Mesendoderm (in vitro differentiated cells): ENCODE results near the gene SRSF6.

ENCODE experiments used
- DNase-seq: peaks from one replicate; pipeline ENCODE4 v3.0.0; 2013
- H2AK5ac ChIP-seq: 2 replicates; pipeline ENCODE4 v1.6.1; 2013; ENCODE audit warnings: low read length, inconsistent platforms
- H2BK120ac ChIP-seq: 2 replicates; pipeline ENCODE4 v1.6.1; 2013; ENCODE audit warnings: low read depth, mild to moderate bottlenecking, low read length, moderate library complexity, mixed read lengths
- H2BK15ac ChIP-seq: replicated peaks from 2 replicates; pipeline ENCODE4 v1.6.1; 2013; ENCODE audit warnings: low read depth, mild to moderate bottlenecking, moderate library complexity
- H2BK5ac ChIP-seq: 2 replicates; pipeline ENCODE4 v1.6.1; 2013; ENCODE audit warnings: low read length, inconsistent platforms
- H3K18ac ChIP-seq: 2 replicates; pipeline ENCODE4 v1.6.1; 2013; ENCODE audit warnings: mild to moderate bottlenecking, low read length, mixed read lengths
- H3K23ac ChIP-seq: one replicate; pipeline ENCODE4 v1.6.1; 2013; ENCODE audit warnings: low read length
- H3K27ac ChIP-seq: 2 replicates; pipeline ENCODE4 v1.5.1; 2013; ENCODE audit warnings: low read depth, mild to moderate bottlenecking, inconsistent platforms, low read length, moderate library complexity
- H3K27me3 ChIP-seq: 2 replicates; pipeline ENCODE4 v1.6.1; 2013; ENCODE audit warnings: low read length, control low read depth, mild to moderate bottlenecking, inconsistent platforms; ENCODE audit not compliant: insufficient read depth, poor library complexity
- H3K36me3 ChIP-seq: 2 replicates; pipeline ENCODE4 v1.6.1; 2013; ENCODE audit warnings: low read length, inconsistent platforms; ENCODE audit not compliant: control insufficient read depth, insufficient read depth
- H3K4ac ChIP-seq: one replicate; pipeline ENCODE4 v1.6.1; 2013; ENCODE audit warnings: low read depth, mild to moderate bottlenecking, low read length, moderate library complexity
- H3K4me1 ChIP-seq: 2 replicates; pipeline ENCODE4 v1.6.1; 2013; ENCODE audit warnings: low read depth, low read length, inconsistent platforms; ENCODE audit not compliant: control insufficient read depth
- H3K4me2 ChIP-seq: 2 replicates; pipeline ENCODE4 v1.6.1; 2013; ENCODE audit warnings: low read length
- H3K4me3 ChIP-seq: 2 replicates; pipeline ENCODE4 v1.5.1; 2013; ENCODE audit warnings: mild to moderate bottlenecking, low read length
- H3K56ac ChIP-seq: one replicate; pipeline ENCODE4 v1.6.1; 2013; ENCODE audit warnings: low read length
- H3K79me1 ChIP-seq: 2 replicates; pipeline ENCODE4 v1.6.1; 2013; ENCODE audit warnings: low read length, inconsistent platforms
- H3K79me2 ChIP-seq: 2 replicates; pipeline ENCODE4 v1.6.1; 2013; ENCODE audit warnings: mild to moderate bottlenecking, low read length; ENCODE audit not compliant: control insufficient read depth, insufficient read depth
- H3K9ac ChIP-seq: 2 replicates; pipeline ENCODE4 v1.6.1; 2013; ENCODE audit warnings: low read length, inconsistent platforms
- H4K5ac ChIP-seq: one replicate; pipeline ENCODE4 v1.6.1; 2013; ENCODE audit warnings: low read length
- H4K8ac ChIP-seq: one replicate; pipeline ENCODE4 v1.6.1; 2013; ENCODE audit warnings: low read depth, mild to moderate bottlenecking, control low read depth, low read length, moderate library complexity
- WGBS: extraction: QIAGEN DNeasy Blood & Tissue Kit; methylation state at CpG from one replicate; pipeline ENCODE4 v1.1.7; 2013; ENCODE audit warnings: low lambda C conversion rate, missing lambda C conversion rate; ENCODE audit not compliant: insufficient coverage; ENCODE audit errors: extremely low coverage; 5-methylcytosine and 5-hydroxymethylcytosine counted together

The SRSF6 gene

DNA sequence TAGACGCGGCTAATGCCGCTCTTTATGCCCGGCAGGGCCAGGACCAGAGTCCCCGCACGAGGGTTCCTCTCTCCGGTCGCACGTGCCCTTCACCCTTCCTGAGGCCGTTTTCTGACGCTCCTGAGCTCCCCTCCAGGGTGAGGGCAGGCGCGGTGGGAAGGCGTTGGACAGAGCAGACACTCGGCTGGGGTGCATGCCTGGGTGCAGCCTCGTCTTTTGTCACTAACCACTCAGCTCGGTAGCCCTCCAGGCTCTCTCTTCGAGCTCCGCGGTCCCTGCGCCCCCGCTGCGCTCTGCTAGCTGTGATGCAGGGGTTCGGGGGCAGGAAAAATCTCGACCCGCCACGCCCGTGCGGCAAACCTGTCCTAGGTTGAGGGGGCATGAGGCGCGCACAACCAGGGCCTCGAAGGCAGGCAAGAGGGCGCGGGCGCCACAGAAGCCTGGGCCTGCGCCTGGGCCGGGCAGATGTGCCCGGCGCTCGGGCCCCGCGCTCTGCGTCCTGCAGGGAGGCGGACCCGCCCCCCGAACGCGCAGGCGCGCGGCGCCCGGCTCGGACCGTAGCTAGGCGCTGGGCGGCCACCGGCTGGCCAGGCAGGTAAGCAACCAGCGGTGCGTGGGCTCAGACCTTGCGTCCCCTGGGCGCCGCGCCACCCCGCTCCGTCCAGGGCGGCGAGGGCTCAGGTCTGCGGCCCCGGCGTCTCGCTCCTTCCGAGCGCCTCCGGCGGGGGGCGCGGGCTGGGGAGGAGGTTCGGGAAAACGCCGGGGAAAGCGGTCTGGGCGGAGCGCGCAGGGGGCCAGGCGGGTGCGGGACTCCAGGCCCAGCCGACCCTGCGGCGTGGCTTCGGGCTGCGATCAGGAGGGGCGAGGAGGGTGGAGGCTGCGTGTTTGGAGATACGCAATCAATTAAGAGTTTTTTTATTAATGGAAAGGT lies 49.7 kb downstream of the SRSF6 start, which contains the start of gene L3MBTL1:
L3MBTL1 (plus strand) TSS at position 548 of the 931 bp plus-strand sequence. CDS start 5,807 bp downstream, outside the sequence.
- H3K4me1 ChIP-seq = peaks cover 5% of the 10 kb centered on the region
- H3K18ac ChIP-seq = peak within 1 kb of the TSS; percentile 33
- peak within 1 kb of the TSS; percentile 58 for H3K4me3 ChIP-seq
- no peak within 1 kb of the TSS for H4K8ac ChIP-seq
- H2BK5ac ChIP-seq = no peak within 1 kb of the TSS
- H2BK120ac ChIP-seq = no peak within 1 kb of the TSS
- H3K4me2 ChIP-seq = peak within 1 kb of the TSS; percentile 66
- no peak within 1 kb of the TSS for H2AK5ac ChIP-seq
- H3K27me3 ChIP-seq = no peaks in the 10 kb centered on the region
- no CpG with 5 or more reads among the region's 95 CpGs for WGBS
- no peak within 1 kb of the TSS for H2BK15ac ChIP-seq
- H3K23ac ChIP-seq = peak within 1 kb of the TSS; percentile 24
- H4K5ac ChIP-seq = no peak within 1 kb of the TSS
- H3K27ac ChIP-seq = no peak within 1 kb of the TSS
- H3K79me1 ChIP-seq = no peaks in the 10 kb centered on the region
- H3K9ac ChIP-seq = peak within 1 kb of the TSS; percentile 73
- no peaks in the 10 kb centered on the region for H3K79me2 ChIP-seq
- no peak within 1 kb of the TSS for H3K4ac ChIP-seq
- peak within 1 kb of the TSS; percentile 90 for H3K56ac ChIP-seq
- no peaks in the 10 kb centered on the region for H3K36me3 ChIP-seq
- peak; percentile 73 for DNase-seq

DNA sequence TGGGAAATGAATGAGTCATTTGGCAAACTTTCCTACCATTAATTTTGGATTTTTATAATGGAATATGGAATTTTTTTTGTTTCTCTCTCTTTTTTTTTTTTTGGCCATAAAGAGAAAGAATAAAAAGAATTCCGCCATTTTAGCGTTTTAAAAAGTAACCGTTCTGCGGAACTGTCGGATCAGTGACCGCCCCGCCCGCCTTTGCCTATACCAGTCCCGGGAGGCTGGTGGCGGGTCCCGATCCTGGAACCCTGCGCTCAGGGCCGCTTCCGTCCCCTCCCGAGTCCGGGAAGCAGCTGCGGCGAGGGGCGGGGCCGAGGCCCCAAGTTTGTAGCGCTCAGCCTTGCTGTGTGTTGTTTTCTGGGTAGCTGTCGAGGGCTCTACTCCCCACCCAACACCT lies 50.4 kb downstream of the SRSF6 start:
- Histone ChIP-seq H3K18ac (peak overlapping the region; percentile 33), H2BK5ac (no peak overlapping the region), H3K9ac (peak overlapping the region; percentile 73), H3K27ac (no peak overlapping the region), H4K8ac (no peak overlapping the region), H3K79me2 (no peaks in the 10 kb centered on the region), H4K5ac (no peak overlapping the region), H3K56ac (peak overlapping the region; percentile 90), H3K4me3 (no peak overlapping the region), H3K4me2 (peak overlapping the region; percentile 66), H3K23ac (peak overlapping the region; percentile 24), H3K27me3 (no peaks in the 10 kb centered on the region), H2AK5ac (no peak overlapping the region), H3K4ac (no peak overlapping the region), H2BK15ac (no peak overlapping the region), H3K36me3 (no peaks in the 10 kb centered on the region), H3K79me1 (no peaks in the 10 kb centered on the region), H2BK120ac (no peak overlapping the region), H3K4me1 (peaks cover 5% of the 10 kb centered on the region)
- peak; percentile 42 for DNase-seq
- WGBS = no CpG with 5 or more reads among the region's 22 CpGs

DNA sequence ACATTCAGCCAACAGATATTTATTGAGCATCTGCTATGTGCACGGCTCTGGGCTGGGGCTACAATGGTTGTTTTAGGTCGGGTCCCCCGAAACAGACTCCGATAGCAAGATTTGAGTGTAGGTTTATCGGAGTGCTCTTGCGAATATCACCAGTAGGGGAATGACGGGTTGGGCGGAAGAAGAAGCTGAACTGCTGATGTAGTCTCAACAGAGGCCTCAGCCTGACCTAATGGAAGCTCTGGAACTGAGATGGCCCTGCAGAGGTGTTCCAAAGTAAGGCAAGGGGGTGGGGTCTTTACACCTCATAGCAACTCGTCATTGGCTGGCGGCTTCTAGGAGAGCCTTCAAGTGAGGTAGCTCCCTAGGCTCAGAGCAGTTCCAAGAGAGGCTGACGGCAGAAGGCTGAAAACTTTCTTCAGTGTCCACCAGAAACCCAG lies 50.9 kb downstream of the SRSF6 start:
- Histone ChIP-seq H3K56ac (peak overlapping the region; percentile 74), H4K5ac (no peak overlapping the region), H2BK15ac (no peak overlapping the region), H3K23ac (no peak overlapping the region), H2AK5ac (no peak overlapping the region), H3K4me3 (no peak overlapping the region), H3K79me2 (no peaks in the 10 kb centered on the region), H3K4ac (no peak overlapping the region), H3K18ac (no peak overlapping the region), H3K36me3 (no peaks in the 10 kb centered on the region), H2BK5ac (no peak overlapping the region), H3K27me3 (no peaks in the 10 kb centered on the region), H4K8ac (no peak overlapping the region), H3K4me1 (peaks cover 5% of the 10 kb centered on the region), H3K4me2 (peak overlapping the region; percentile 50), H2BK120ac (no peak overlapping the region), H3K9ac (peak overlapping the region; percentile 54), H3K27ac (no peak overlapping the region), H3K79me1 (no peaks in the 10 kb centered on the region)
- no CpG with 5 or more reads among the region's 11 CpGs for WGBS
- peak; percentile 96 for DNase-seq

DNA sequence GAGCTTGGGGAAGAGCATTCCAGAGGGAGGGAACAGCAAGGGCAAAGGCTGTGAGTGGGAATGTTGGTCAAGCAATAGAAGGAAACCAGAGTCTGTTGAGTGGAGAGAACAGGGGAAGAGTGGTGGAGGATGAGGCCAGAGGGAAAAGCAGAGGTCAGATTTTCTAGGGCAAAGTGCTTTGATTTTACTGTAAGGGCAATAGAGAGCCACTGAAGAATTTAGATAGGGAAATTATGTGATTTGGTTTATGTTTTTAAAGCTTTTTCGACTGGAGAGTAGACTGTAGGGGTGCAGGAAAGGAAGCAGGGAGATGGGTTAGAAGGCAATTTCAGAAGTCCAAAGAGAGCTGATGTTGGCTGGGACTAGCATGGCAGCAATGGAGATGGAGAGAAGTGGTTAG lies 54.2 kb downstream of the SRSF6 start:
- Histone ChIP-seq H2AK5ac (no peak overlapping the region), H3K79me1 (no peaks in the 10 kb centered on the region), H3K9ac (no peak overlapping the region), H3K4me2 (no peak overlapping the region), H3K4ac (no peak overlapping the region), H4K8ac (no peak overlapping the region), H2BK120ac (no peak overlapping the region), H4K5ac (no peak overlapping the region), H2BK15ac (no peak overlapping the region), H3K18ac (no peak overlapping the region), H3K27ac (no peak overlapping the region), H3K4me1 (peaks cover 5% of the 10 kb centered on the region), H3K23ac (no peak overlapping the region), H3K79me2 (no peaks in the 10 kb centered on the region), H3K56ac (no peak overlapping the region), H3K27me3 (no peaks in the 10 kb centered on the region), H3K4me3 (no peak overlapping the region), H2BK5ac (no peak overlapping the region), H3K36me3 (no peaks in the 10 kb centered on the region)
- WGBS = 100% methylated on average over 1 of the region's 1 CpG
- no peak for DNase-seq

DNA sequence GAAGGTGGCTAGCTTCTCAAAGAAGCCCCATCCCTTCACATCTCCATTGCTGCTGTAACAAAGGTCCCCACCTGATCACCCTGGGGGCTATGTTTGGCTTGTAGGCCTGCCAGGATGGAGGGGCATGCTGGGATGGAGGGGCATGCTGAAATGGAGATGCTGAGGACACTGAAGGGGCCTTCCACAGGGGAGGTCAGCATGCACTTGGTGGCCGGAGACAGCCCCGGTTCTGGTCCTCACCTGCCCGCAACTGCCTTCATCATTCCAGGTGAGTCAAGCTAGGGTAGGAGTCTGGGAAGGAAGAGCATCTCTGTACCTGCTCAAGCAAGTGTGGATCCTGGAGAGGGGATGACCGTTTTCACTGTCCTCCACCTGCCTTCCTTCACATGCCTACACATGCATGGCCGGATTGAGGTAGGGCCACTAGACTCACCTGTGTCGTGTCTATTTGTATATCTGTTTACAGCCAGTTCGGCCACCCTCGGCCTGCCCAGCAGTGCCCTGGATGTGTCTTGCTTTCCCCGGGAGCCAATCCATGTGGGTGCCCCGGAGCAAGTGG lies 55.8 kb downstream of the SRSF6 start:
- no peak overlapping the region for H2BK5ac ChIP-seq
- no peak overlapping the region for H2BK120ac ChIP-seq
- no peak overlapping the region for H4K5ac ChIP-seq
- no peak overlapping the region for H3K18ac ChIP-seq
- no peak overlapping the region for H2BK15ac ChIP-seq
- DNase-seq = no peak
- H3K4me2 ChIP-seq = peak overlapping the region; percentile 40
- peak overlapping the region; percentile 68 for H3K9ac ChIP-seq
- no peaks in the 10 kb centered on the region for H3K79me1 ChIP-seq
- H3K4me3 ChIP-seq = peak overlapping the region; percentile 9
- WGBS = no CpG with 5 or more reads among the region's 10 CpGs
- peak overlapping the region; percentile 85 for H3K56ac ChIP-seq
- no peak overlapping the region for H2AK5ac ChIP-seq
- H3K36me3 ChIP-seq = no peaks in the 10 kb centered on the region
- H3K4me1 ChIP-seq = no peaks in the 10 kb centered on the region
- H3K27ac ChIP-seq = no peak overlapping the region
- no peak overlapping the region for H4K8ac ChIP-seq
- H3K27me3 ChIP-seq = no peaks in the 10 kb centered on the region
- H3K23ac ChIP-seq = no peak overlapping the region
- no peaks in the 10 kb centered on the region for H3K79me2 ChIP-seq
- no peak overlapping the region for H3K4ac ChIP-seq
